ENCODE measurements around the gene ADAMTSL3. TPM values are rescaled to one million over a fixed set of nuclear protein-coding genes. Genes with fewer than 3 reads are reported as not detected.

Gene ADAMTSL3
- total and polyA plus RNA-seq, 9 donors, result 26.2 to 63.2 (median 40.8) TPM

GRCh38 chr15:83813682-83814081 lies 159.8 kb downstream of the ADAMTSL3 start:
- WGBS (ENCODE audit: insufficient coverage), result no CpG with 5 or more reads among the region's 1 CpG
- no peak for DNase-seq
- Histone ChIP-seq H3K4me1 (ENCODE audit: control insufficient read depth, insufficient read depth, low read length) (no peaks in the 10 kb centered on the region), H3K4me3 (ENCODE audit: low read length) (no peak overlapping the region), H3K27me3 (ENCODE audit: control insufficient read depth, insufficient read depth, low read length) (no peaks in the 10 kb centered on the region), H3K36me3 (ENCODE audit: control insufficient read depth, insufficient read depth, low read length) (no peaks in the 10 kb centered on the region), H3K9me3 (replicated peaks; ENCODE audit: control insufficient read depth, low read depth, low read length) (peaks cover under 1% of the 10 kb centered on the region), H3K27ac (ENCODE audit: low read length) (no peak overlapping the region)

GRCh38 chr15:83815506-83815905 lies 161.6 kb downstream of the ADAMTSL3 start:
- WGBS (ENCODE audit: insufficient coverage), result no CpG with 5 or more reads among the region's 2 CpGs
- H3K9me3 ChIP-seq (replicated peaks; ENCODE audit: control insufficient read depth, low read depth, low read length), result no peaks in the 10 kb centered on the region
- H3K27ac ChIP-seq (ENCODE audit: low read length), result no peak overlapping the region
- no peak for DNase-seq
- no peaks in the 10 kb centered on the region for H3K27me3 ChIP-seq (ENCODE audit: control insufficient read depth, insufficient read depth, low read length)
- peaks cover 4% of the 10 kb centered on the region for H3K36me3 ChIP-seq (ENCODE audit: control insufficient read depth, insufficient read depth, low read length)
- no peak overlapping the region for H3K4me3 ChIP-seq (ENCODE audit: low read length)
- no peaks in the 10 kb centered on the region for H3K4me1 ChIP-seq (ENCODE audit: control insufficient read depth, insufficient read depth, low read length)

- peaks cover 4% of the 10 kb centered on the region for H3K36me3 ChIP-seq (ENCODE audit: control insufficient read depth, insufficient read depth, low read length)
- no peaks in the 10 kb centered on the region for H3K4me1 ChIP-seq (ENCODE audit: control insufficient read depth, insufficient read depth, low read length)
- 60% methylated on average over 7 of the region's 8 CpGs for WGBS (ENCODE audit: insufficient coverage)
- no peaks in the 10 kb centered on the region for H3K27me3 ChIP-seq (ENCODE audit: control insufficient read depth, insufficient read depth, low read length)
- no peaks in the 10 kb centered on the region for H3K9me3 ChIP-seq (replicated peaks; ENCODE audit: control insufficient read depth, low read depth, low read length)
- no peak overlapping the region for H3K4me3 ChIP-seq (ENCODE audit: low read length)
- no peak overlapping the region for H3K27ac ChIP-seq (ENCODE audit: low read length)
- DNase-seq, result no peak
Observed at GRCh38 chr15:83816124-83816883, 162.4 kb downstream of the ADAMTSL3 start.

- Histone ChIP-seq H3K9me3 (replicated peaks; ENCODE audit: control insufficient read depth, low read depth, low read length) (no peaks in the 10 kb centered on the region), H3K27ac (ENCODE audit: low read length) (no peak overlapping the region), H3K36me3 (ENCODE audit: control insufficient read depth, insufficient read depth, low read length) (peaks cover 4% of the 10 kb centered on the region), H3K27me3 (ENCODE audit: control insufficient read depth, insufficient read depth, low read length) (no peaks in the 10 kb centered on the region), H3K4me3 (ENCODE audit: low read length) (no peak overlapping the region), H3K4me1 (ENCODE audit: control insufficient read depth, insufficient read depth, low read length) (no peaks in the 10 kb centered on the region)
- DNase-seq, result no peak
- WGBS (ENCODE audit: insufficient coverage), result 95% methylated on average over 3 of the region's 8 CpGs
Observed at GRCh38 chr15:83818591-83818990, 164.7 kb downstream of the ADAMTSL3 start.

- Histone ChIP-seq H3K36me3 (ENCODE audit: control insufficient read depth, insufficient read depth, low read length) (no peaks in the 10 kb centered on the region), H3K4me1 (ENCODE audit: control insufficient read depth, insufficient read depth, low read length) (no peaks in the 10 kb centered on the region), H3K27ac (ENCODE audit: low read length) (no peak overlapping the region), H3K27me3 (ENCODE audit: control insufficient read depth, insufficient read depth, low read length) (no peaks in the 10 kb centered on the region), H3K4me3 (ENCODE audit: low read length) (no peak overlapping the region), H3K9me3 (replicated peaks; ENCODE audit: control insufficient read depth, low read depth, low read length) (no peaks in the 10 kb centered on the region)
- 74% methylated on average over 4 of the region's 4 CpGs for WGBS (ENCODE audit: insufficient coverage)
- DNase-seq, result no peak
Observed at GRCh38 chr15:83830381-83830780, 176.5 kb downstream of the ADAMTSL3 start.

- Histone ChIP-seq H3K36me3 (ENCODE audit: control insufficient read depth, insufficient read depth, low read length) (no peaks in the 10 kb centered on the region), H3K4me3 (ENCODE audit: low read length) (no peak overlapping the region), H3K27me3 (ENCODE audit: control insufficient read depth, insufficient read depth, low read length) (no peaks in the 10 kb centered on the region), H3K9me3 (replicated peaks; ENCODE audit: control insufficient read depth, low read depth, low read length) (no peaks in the 10 kb centered on the region), H3K4me1 (ENCODE audit: control insufficient read depth, insufficient read depth, low read length) (peaks cover 2% of the 10 kb centered on the region), H3K27ac (ENCODE audit: low read length) (peak overlapping the region; percentile 29)
- 71% methylated on average over 3 of the region's 4 CpGs for WGBS (ENCODE audit: insufficient coverage)
- DNase-seq, result no peak
Observed at GRCh38 chr15:83833569-83833968, 179.6 kb downstream of the ADAMTSL3 start.

- H3K4me3 ChIP-seq (ENCODE audit: low read length), result no peak overlapping the region
- H3K27ac ChIP-seq (ENCODE audit: low read length), result no peak overlapping the region
- H3K27me3 ChIP-seq (ENCODE audit: control insufficient read depth, insufficient read depth, low read length), result no peaks in the 10 kb centered on the region
- no CpG with 5 or more reads among the region's 1 CpG for WGBS (ENCODE audit: insufficient coverage)
- DNase-seq, result peak; percentile 97
- peaks cover 2% of the 10 kb centered on the region for H3K4me1 ChIP-seq (ENCODE audit: control insufficient read depth, insufficient read depth, low read length)
- no peaks in the 10 kb centered on the region for H3K36me3 ChIP-seq (ENCODE audit: control insufficient read depth, insufficient read depth, low read length)
- H3K9me3 ChIP-seq (replicated peaks; ENCODE audit: control insufficient read depth, low read depth, low read length), result no peaks in the 10 kb centered on the region
Observed at GRCh38 chr15:83835479-83835878, 181.6 kb downstream of the ADAMTSL3 start.

GRCh38 chr15:83837945-83838571 lies 184.1 kb downstream of the ADAMTSL3 start:
- DNase-seq, result no peak
- Histone ChIP-seq H3K27ac (ENCODE audit: low read length) (peak overlapping the region; percentile 54), H3K36me3 (ENCODE audit: control insufficient read depth, insufficient read depth, low read length) (no peaks in the 10 kb centered on the region), H3K27me3 (ENCODE audit: control insufficient read depth, insufficient read depth, low read length) (no peaks in the 10 kb centered on the region), H3K9me3 (replicated peaks; ENCODE audit: control insufficient read depth, low read depth, low read length) (no peaks in the 10 kb centered on the region), H3K4me3 (ENCODE audit: low read length) (no peak overlapping the region), H3K4me1 (ENCODE audit: control insufficient read depth, insufficient read depth, low read length) (peaks cover 11% of the 10 kb centered on the region)
- WGBS (ENCODE audit: insufficient coverage), result 7% methylated on average over 2 of the region's 8 CpGs

GRCh38 chr15:83838763-83839162 lies 184.8 kb downstream of the ADAMTSL3 start:
- H3K27me3 ChIP-seq (ENCODE audit: control insufficient read depth, insufficient read depth, low read length), result no peaks in the 10 kb centered on the region
- DNase-seq, result no peak

GRCh38 chr15:83842281-83842680 lies 188.4 kb downstream of the ADAMTSL3 start:
- WGBS (ENCODE audit: insufficient coverage), result 58% methylated on average over 3 of the region's 6 CpGs
- DNase-seq, result no peak
- peak overlapping the region; percentile 81 for H3K27ac ChIP-seq (ENCODE audit: low read length)
- no peaks in the 10 kb centered on the region for H3K9me3 ChIP-seq (replicated peaks; ENCODE audit: control insufficient read depth, low read depth, low read length)
- no peaks in the 10 kb centered on the region for H3K27me3 ChIP-seq (ENCODE audit: control insufficient read depth, insufficient read depth, low read length)
- H3K4me1 ChIP-seq (ENCODE audit: control insufficient read depth, insufficient read depth, low read length), result peaks cover 37% of the 10 kb centered on the region
- H3K4me3 ChIP-seq (ENCODE audit: low read length), result no peak overlapping the region
- no peaks in the 10 kb centered on the region for H3K36me3 ChIP-seq (ENCODE audit: control insufficient read depth, insufficient read depth, low read length)

More at GRCh38 chr15:83838763-83839162, 184.8 kb downstream of the ADAMTSL3 start:
- WGBS (ENCODE audit: insufficient coverage), result no CpG with 5 or more reads among the region's 2 CpGs
- no peak overlapping the region for H3K27ac ChIP-seq (ENCODE audit: low read length)
- H3K36me3 ChIP-seq (ENCODE audit: control insufficient read depth, insufficient read depth, low read length), result no peaks in the 10 kb centered on the region
- H3K4me3 ChIP-seq (ENCODE audit: low read length), result no peak overlapping the region
- H3K4me1 ChIP-seq (ENCODE audit: control insufficient read depth, insufficient read depth, low read length), result peaks cover 17% of the 10 kb centered on the region
- H3K9me3 ChIP-seq (replicated peaks; ENCODE audit: control insufficient read depth, low read depth, low read length), result no peaks in the 10 kb centered on the region

Measured in muscle of leg (tissue), 11 donors.